PC-9 (cell line): ENCODE data around the gene SFMBT2. TPM values are rescaled to one million over a fixed set of nuclear protein-coding genes. Genes with fewer than 3 reads are reported as not detected.

Source experiments
- BruUV-seq: library from RNA; stranded (reverse); fragments of 400-500 nt; replicated peaks from 2 replicates; lab custom pipeline; 2021; lab: Mats Ljungman, UMichigan
- CTCF ChIA-PET: fragments of 300-600 bp; sonication (Branson Sonifier 250); formaldehyde crosslinking; loops from one replicate; lab custom pipeline; 2022; ENCODE audit warnings: antibody characterized with exemption; lab: Charles Lee
- POLR2A ChIA-PET: fragments of 300-600 bp; sonication (Branson Sonifier 250); formaldehyde crosslinking; loops from one replicate; lab custom pipeline; 2022; ENCODE audit warnings: antibody characterized with exemption; ENCODE audit not compliant: unreplicated experiment; lab: Charles Lee
- DNase-seq, 2 experiments: peaks; one replicate each; pipeline versions ENCODE4 v3.0.0 to v3.0.0-alpha.2; 2015 to 2022; ENCODE audit warnings: mixed read lengths in 1 of 2
- H2AFZ ChIP-seq: fragments of 200-600 bp; sonication (generic); 2 replicates; pipeline ENCODE4 v1.8.1; 2017; ENCODE audit warnings: antibody characterized with exemption
- H3F3A ChIP-seq: fragments of 200-600 bp; sonication (generic); 2 replicates; pipeline ENCODE4 v1.8.1; 2017; ENCODE audit warnings: antibody characterized with exemption, mild to moderate bottlenecking, low read depth; ENCODE audit not compliant: insufficient read depth
- H3K27ac ChIP-seq: fragments of 200-600 bp; sonication (generic); 2 replicates; pipeline ENCODE4 v1.6.1; 2016; ENCODE audit warnings: mixed run types
- H3K27me3 ChIP-seq: fragments of 200-600 bp; sonication (generic); 2 replicates; pipeline ENCODE4 v1.6.1; 2016; ENCODE audit warnings: low read depth, mixed run types; ENCODE audit not compliant: insufficient read depth
- H3K36me3 ChIP-seq: fragments of 200-600 bp; sonication (generic); 2 replicates; pipeline ENCODE4 v1.6.1; 2016; ENCODE audit warnings: low read depth, mixed run types
- H3K4me1 ChIP-seq: fragments of 200-600 bp; sonication (generic); replicated peaks from 2 replicates; pipeline ENCODE4 v1.6.1; 2016; ENCODE audit warnings: mixed run types; ENCODE audit not compliant: insufficient read depth
- H3K4me2 ChIP-seq: fragments of 200-600 bp; sonication (generic); 2 replicates; pipeline ENCODE4 v1.6.1; 2017; ENCODE audit warnings: mixed run types
- H3K4me3 ChIP-seq: fragments of 200-600 bp; sonication (generic); 2 replicates; pipeline ENCODE4 v1.6.1; 2016; ENCODE audit warnings: mixed run types
- H3K79me2 ChIP-seq: fragments of 200-600 bp; sonication (generic); 2 replicates; pipeline ENCODE4 v1.6.1; 2017; ENCODE audit warnings: low read depth, mixed run types
- H3K9me2 ChIP-seq: fragments of 200-600 bp; sonication (generic); 2 replicates; pipeline ENCODE4 v1.8.1; 2017; ENCODE audit warnings: mild to moderate bottlenecking; ENCODE audit not compliant: insufficient read depth
- H3K9me3 ChIP-seq: fragments of 200-600 bp; sonication (generic); 2 replicates; pipeline ENCODE4 v1.8.1; 2016; ENCODE audit warnings: low read depth; ENCODE audit not compliant: insufficient read depth
- H4K20me1 ChIP-seq: fragments of 200-600 bp; sonication (generic); 2 replicates; pipeline ENCODE4 v1.8.1; 2017; ENCODE audit not compliant: insufficient read depth
- CTCF ChIP-seq: fragments of 200-600 bp; sonication (generic); conservative IDR thresholded peaks from 2 replicates; pipeline ENCODE4 v1.6.1; 2017; ENCODE audit warnings: mixed run types, antibody characterized with exemption, mild to moderate bottlenecking, moderate library complexity
- EZH2 ChIP-seq: fragments of 200-600 bp; sonication (generic); IDR thresholded peaks from 2 replicates; pipeline ENCODE4 v1.8.0; 2017; ENCODE audit warnings: antibody characterized with exemption, low read depth
- intact Hi-C: fragments of 100-400 bp; cut with micrococcal nuclease; formaldehyde crosslinking; loops from one replicate; pipeline ENCODE4 v1.10.0; 2022; ENCODE audit not compliant: unreplicated experiment
- total RNA-seq: library from RNA; stranded (reverse); gene quantifications from 2 replicates; pipeline ENCODE4 v1.2.3, GENCODE V29; 2021

The SFMBT2 gene
- total RNA-seq, 1 experiment from 2014 or later: 0.07 TPM

- H3K4me2 ChIP-seq: no peak overlapping the region
- no peaks in the 10 kb centered on the region for H3F3A ChIP-seq
- POLR2A ChIA-PET: no interaction called here
- no peak for TF ChIP-seq EZH2
- no peaks in the 10 kb centered on the region for H4K20me1 ChIP-seq
- H3K79me2 ChIP-seq: no peaks in the 10 kb centered on the region
- H3K4me1 ChIP-seq: no peaks in the 10 kb centered on the region
- BruUV-seq: no TSS peak
- peaks cover 23% of the 10 kb centered on the region for H3K27me3 ChIP-seq
- H3K36me3 ChIP-seq: no peaks in the 10 kb centered on the region
- no peak for DNase-seq
- intact Hi-C loops: no loop called here
- no peak overlapping the region for H3K4me3 ChIP-seq
- no peak overlapping the region for H2AFZ ChIP-seq
- H3K27ac ChIP-seq: no peak overlapping the region
- H3K9me3 ChIP-seq: no peaks in the 10 kb centered on the region
- H3K9me2 ChIP-seq: no peaks in the 10 kb centered on the region
- CTCF ChIA-PET: no interaction called here
Observed at GRCh38 chr10:7248148-7248547, 162.7 kb downstream of the SFMBT2 start.

- CTCF ChIA-PET: no interaction called here
- Histone ChIP-seq H3K4me2 (no peak overlapping the region), H3K27ac (no peak overlapping the region), H3K4me1 (no peaks in the 10 kb centered on the region), H3F3A (no peaks in the 10 kb centered on the region), H3K9me2 (no peaks in the 10 kb centered on the region), H2AFZ (no peak overlapping the region), H3K79me2 (no peaks in the 10 kb centered on the region), H3K27me3 (peaks cover 13% of the 10 kb centered on the region), H4K20me1 (no peaks in the 10 kb centered on the region), H3K36me3 (no peaks in the 10 kb centered on the region), H3K4me3 (no peak overlapping the region), H3K9me3 (no peaks in the 10 kb centered on the region)
- TF ChIP-seq CTCF (no peak), EZH2 (no peak)
- DNase-seq: no peak
- POLR2A ChIA-PET: no interaction called here
- no TSS peak for BruUV-seq
- intact Hi-C loops: no loop called here
Observed at GRCh38 chr10:7245505-7245904, 165.3 kb downstream of the SFMBT2 start.

GRCh38 chr10:7243873-7244272 lies 167.0 kb downstream of the SFMBT2 start:
- no TSS peak for BruUV-seq
- no peak for DNase-seq
- H3K9me2 ChIP-seq: no peaks in the 10 kb centered on the region
- ChIA-PET POLR2A (no interaction called here), CTCF (no interaction called here)
- H3K27me3 ChIP-seq: peaks cover 11% of the 10 kb centered on the region
- no peaks in the 10 kb centered on the region for H4K20me1 ChIP-seq
- H3K79me2 ChIP-seq: no peaks in the 10 kb centered on the region
- TF ChIP-seq EZH2 (no peak), CTCF (no peak)
- H2AFZ ChIP-seq: no peak overlapping the region
- no peak overlapping the region for H3K27ac ChIP-seq
- H3K36me3 ChIP-seq: no peaks in the 10 kb centered on the region
- intact Hi-C loops: no loop called here
- H3K9me3 ChIP-seq: no peaks in the 10 kb centered on the region
- H3K4me3 ChIP-seq: no peak overlapping the region
- H3K4me1 ChIP-seq: no peaks in the 10 kb centered on the region
- H3F3A ChIP-seq: no peaks in the 10 kb centered on the region
- H3K4me2 ChIP-seq: no peak overlapping the region

GRCh38 chr10:7243139-7243538 lies 167.7 kb downstream of the SFMBT2 start:
- peaks cover 5% of the 10 kb centered on the region; the same call in 1 of the 2 replicates for H3K27me3 ChIP-seq
- no peak for DNase-seq
- H3F3A ChIP-seq: no peaks in the 10 kb centered on the region
- no peaks in the 10 kb centered on the region for H3K9me3 ChIP-seq
- no peaks in the 10 kb centered on the region for H3K36me3 ChIP-seq
- no peak overlapping the region for H3K4me2 ChIP-seq
- CTCF ChIA-PET: no interaction called here
- H2AFZ ChIP-seq: no peak overlapping the region
- no peaks in the 10 kb centered on the region for H3K79me2 ChIP-seq
- H3K4me1 ChIP-seq: no peaks in the 10 kb centered on the region
- POLR2A ChIA-PET: no interaction called here
- TF ChIP-seq CTCF: no peak
- TF ChIP-seq EZH2: no peak
- no peaks in the 10 kb centered on the region for H3K9me2 ChIP-seq
- BruUV-seq: no TSS peak
- no peak overlapping the region for H3K4me3 ChIP-seq
- H3K27ac ChIP-seq: no peak overlapping the region
- no peaks in the 10 kb centered on the region for H4K20me1 ChIP-seq
- intact Hi-C loops: no loop called here
